Cortex of kidney (tissue), 1 donor: ENCODE measurements around the gene COG1.
"Not testable (repeated sequence)": the region's sequence is repeated elsewhere in the genome, so short reads cannot be mapped to it uniquely, and the experiment has no call there.

Experiments used
- DNase-seq: peaks from one replicate; lab custom pipeline; 2025; lab: John Stamatoyannopoulos, UW

COG1 gene, protein sequence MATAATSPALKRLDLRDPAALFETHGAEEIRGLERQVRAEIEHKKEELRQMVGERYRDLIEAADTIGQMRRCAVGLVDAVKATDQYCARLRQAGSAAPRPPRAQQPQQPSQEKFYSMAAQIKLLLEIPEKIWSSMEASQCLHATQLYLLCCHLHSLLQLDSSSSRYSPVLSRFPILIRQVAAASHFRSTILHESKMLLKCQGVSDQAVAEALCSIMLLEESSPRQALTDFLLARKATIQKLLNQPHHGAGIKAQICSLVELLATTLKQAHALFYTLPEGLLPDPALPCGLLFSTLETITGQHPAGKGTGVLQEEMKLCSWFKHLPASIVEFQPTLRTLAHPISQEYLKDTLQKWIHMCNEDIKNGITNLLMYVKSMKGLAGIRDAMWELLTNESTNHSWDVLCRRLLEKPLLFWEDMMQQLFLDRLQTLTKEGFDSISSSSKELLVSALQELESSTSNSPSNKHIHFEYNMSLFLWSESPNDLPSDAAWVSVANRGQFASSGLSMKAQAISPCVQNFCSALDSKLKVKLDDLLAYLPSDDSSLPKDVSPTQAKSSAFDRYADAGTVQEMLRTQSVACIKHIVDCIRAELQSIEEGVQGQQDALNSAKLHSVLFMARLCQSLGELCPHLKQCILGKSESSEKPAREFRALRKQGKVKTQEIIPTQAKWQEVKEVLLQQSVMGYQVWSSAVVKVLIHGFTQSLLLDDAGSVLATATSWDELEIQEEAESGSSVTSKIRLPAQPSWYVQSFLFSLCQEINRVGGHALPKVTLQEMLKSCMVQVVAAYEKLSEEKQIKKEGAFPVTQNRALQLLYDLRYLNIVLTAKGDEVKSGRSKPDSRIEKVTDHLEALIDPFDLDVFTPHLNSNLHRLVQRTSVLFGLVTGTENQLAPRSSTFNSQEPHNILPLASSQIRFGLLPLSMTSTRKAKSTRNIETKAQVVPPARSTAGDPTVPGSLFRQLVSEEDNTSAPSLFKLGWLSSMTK

DNA sequence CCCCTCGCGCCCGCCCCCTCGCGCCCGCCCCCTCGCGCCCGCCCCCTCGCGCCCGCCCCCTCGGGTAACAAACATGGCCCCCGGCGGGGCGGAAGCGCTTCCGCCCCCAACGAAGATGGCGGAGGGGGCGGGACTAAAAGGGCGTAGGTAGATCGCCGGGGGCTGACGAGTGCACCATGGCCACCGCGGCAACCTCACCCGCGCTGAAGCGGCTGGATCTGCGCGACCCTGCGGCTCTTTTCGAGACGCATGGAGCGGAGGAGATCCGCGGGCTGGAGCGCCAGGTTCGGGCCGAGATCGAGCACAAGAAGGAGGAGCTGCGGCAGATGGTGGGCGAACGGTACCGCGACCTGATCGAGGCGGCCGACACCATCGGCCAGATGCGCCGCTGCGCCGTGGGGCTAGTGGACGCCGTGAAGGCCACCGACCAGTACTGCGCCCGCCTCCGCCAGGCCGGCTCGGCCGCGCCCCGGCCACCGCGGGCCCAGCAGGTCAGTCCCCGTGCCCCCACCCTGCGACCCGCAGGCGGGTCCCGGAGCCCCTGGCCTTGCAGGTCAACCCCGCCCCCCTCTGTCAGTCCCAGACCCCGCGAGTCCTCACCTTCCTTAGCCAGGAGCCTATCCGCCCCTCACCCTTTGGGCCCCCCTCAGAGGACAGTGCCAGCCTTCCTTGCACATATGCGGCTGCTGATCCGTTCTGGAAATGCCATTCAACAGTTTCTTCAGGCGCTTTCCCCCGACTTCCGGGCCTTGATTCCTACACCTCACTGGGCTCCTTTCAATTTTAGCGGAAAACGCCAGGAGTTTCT is at the start of gene COG1:
TSS of gene COG1 (plus strand) at position 162 of the 808 bp plus-strand sequence. CDS start at position 177, 15 bp downstream.
- no peak for DNase-seq

DNA sequence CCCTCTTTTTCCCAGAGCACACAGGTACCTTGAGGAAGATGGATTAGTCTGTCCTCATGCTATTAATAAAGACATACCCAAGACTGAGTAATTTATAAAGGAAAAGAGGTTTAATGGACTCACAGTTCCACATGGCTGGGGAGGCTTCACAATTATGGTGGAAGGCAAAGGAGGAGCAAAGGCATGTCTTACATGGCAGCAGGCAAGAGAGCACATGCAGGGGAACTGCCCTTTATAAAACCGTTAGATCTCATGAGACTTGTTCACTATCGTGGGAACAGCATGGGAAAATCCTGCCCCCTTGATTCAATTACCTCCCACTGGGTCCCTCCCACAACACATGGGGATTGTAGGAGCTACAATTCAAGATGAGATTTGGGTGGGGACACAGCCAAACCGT is 48.6 kb upstream of the COG1 start:
- DNase-seq: not testable (repeated sequence)

DNA sequence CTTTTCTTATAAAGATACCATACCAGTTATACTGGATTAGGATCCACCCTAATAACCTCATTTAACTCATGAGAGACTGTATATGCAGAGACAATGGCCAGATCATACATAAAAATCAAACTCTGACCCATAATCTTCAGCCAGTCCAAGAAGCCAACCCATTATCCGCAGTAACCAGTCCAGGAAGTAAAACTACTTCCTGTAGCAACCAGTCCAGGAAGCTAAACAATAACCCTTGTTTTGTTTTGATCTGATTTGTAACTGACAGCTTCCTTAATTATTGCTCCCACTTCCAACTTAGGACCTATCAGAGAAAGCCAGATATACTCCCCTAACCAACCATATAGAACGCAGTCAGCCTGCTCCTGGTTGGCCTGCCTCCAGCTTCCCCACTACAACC is 47.2 kb upstream of the COG1 start:
- DNase-seq: no peak

DNA sequence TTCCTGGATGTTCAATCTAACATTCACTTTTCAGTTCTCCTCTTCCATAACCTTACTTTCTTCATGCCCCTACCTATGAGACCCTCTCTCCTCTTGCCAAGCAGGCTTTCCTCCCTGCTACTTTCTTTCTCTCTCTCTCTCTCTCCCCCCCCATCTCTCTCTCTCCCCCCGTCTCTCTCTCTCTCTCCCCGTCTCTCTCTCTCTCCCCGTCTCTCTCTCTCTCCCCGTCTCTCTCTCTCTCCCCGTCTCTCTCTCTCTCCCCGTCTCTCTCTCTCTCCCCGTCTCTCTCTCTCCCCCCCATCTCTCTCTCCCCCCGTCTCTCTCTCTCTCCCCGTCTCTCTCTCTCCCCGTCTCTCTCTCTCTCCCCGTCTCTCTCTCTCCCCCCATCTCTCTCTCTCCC is 45.1 kb upstream of the COG1 start:
- DNase-seq: not testable (repeated sequence)

DNA sequence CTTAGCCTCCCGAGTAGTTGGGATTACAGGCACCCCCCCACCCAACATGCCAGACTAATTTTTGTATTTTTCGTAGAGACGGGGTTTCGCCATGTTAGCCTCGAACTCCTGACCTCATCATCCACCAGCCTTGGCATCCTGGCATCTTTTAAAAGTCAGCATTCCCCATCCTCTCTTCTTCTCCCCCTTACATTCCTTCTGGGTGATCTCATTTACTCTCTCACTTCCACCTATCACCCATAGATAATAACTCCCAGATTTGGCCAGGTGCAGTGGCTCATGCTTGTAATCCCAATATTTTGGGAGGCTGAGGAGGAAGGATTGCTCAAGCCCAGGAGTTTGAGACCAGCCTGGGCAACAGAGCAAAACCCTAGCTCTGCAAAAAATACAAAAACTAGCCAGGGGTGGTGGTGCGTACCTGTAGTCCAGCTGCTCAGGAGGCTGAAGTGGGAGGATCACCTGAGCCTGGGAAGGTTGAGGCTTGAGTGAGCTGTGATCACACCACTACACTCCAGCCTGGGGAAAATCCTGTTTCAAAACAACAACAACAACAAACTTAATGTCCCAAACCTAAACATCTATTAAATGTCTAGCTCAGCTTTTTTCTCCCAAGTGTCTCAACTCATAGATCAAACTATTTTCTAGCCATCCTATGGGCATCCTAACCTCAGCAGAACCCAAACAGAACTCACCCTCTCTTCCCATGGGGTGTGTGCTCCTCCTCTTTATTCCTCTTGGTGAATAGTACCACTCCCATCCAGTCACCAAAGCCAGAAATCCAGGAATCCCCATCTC is 44.1 kb upstream of the COG1 start:
- no peak for DNase-seq

DNA sequence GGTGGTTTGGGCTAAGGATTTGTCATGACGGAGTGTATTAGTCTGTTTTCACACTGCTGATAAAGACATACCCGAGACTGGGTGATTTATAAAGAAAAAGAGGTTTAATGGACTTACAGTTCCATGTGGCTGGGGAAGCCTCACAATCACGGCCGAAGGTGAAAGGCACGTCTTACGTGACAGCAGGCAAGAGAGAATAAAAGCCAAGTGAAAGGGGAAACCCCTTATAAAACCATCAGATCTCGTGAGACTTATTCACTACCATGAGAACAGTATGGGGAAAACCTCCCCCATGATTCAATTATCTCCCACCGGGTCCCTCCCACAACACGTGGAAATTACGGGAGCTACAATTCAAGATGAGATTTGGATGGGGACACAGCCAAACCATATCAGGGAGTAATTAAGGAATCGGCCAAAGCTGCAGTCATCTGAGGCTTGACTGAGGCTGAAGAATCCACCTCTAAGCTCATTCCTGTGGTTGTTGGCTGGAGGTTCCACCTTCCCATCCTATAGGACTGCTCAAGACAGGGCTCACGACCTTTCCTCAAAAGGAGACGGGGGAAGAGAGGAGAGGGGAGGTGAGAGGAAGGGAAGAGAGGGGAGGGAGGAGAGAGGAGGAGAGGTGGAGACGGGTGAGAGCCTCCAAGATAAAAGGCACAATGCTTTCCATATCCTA is 42.1 kb upstream of the COG1 start:
- not testable (repeated sequence) for DNase-seq

DNA sequence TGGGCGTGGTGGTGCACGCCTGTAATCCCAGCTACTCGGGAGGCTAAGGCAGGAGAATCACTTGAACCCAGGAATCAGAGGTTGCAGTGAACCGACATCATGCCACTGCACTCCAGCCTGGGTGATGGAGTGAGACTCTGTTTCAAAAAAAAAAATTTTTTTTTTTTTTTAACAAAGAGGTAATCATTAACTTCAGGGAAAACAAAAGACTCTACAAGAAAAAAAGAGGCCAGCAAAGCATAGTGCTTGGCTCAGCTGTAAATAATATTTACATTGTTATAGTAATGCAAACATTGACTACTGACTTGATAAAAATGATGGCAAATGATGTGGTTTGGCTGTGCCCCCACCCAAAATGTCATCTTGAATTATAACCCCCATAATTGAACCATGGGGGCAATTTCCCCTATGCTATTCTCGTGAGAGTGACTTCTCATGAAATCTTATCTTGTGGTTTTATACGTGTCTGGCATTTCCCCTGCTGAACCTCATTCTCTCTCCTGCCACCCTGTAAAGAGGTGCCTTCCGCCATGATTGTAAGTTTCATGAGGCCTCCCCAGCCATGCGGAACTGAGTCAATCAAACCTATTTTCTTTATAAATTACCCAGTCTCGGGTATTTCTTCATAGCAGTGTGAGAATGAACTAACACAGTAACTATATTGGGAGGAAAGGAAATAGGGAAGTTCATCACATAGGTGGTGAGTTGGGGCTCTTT is 40.8 kb upstream of the COG1 start:
- DNase-seq: no peak

DNA sequence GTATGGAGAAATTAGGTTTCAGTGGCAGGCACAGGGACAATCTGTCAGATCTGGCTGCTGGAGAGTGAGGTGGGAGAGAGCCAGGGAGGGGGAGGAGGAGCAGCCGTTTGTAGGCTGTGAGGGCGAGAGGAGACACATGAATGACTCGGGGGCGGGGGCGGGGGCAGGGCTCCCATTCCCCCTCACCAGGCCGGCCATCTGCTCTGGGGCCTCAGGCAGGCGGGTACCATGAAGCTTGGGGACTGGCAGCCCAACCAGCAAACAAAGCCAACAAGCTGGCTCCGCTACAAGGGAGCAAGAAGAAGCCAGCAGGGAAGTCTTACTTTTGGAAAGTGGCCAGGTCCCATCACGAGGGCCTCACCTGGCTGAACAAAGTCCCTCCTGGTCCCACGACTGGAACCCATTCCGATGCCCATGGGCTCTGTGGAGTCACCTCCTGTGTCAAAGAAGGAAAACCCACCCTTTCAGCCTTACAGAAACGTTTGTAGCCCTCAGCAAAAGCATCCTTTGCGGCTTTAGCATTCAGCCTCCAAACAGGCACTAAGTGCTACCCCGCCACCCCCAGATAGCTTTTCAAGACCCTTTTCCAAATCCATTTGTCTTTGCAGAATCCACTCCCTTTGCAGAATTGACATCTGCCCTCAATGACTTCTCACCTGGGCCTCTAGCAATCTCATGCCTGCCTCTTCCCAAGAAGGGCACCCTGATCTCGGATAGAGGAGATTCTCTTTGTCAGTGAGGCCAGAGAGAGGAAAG is 37.3 kb upstream of the COG1 start:
- DNase-seq: no peak

DNA sequence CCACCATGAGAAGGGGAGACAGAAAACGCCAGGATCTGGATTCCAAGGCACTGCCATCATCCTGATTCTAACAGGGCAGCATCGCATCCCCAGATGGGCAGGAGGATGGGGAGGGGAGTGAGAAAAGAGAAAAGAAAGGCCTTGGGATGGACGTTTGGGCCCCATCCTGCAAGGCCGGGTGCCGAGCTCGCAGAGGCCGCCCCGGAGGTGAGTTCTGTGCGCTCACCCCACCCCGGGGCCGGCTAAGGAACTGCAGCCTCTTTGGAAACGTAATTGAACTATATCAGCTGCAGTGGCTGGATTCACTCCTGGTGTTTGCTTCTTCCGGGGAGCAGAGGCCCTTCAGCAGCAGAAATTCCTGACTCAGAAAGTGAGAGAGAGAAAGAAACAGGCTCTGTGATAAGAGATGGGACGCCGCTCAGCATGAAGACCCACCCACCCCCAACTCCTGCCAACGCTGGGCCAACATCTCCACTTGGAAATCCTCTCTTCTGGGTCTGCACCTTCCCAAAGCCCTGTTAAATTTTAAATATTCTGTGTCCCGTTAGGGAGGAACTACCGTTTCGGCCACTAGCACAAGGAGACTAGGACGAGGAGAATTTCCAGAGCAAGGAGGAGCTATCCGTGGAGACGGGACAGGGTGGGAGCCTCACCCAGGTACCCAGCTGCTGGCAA is 36.6 kb upstream of the COG1 start:
- DNase-seq: no peak

DNA sequence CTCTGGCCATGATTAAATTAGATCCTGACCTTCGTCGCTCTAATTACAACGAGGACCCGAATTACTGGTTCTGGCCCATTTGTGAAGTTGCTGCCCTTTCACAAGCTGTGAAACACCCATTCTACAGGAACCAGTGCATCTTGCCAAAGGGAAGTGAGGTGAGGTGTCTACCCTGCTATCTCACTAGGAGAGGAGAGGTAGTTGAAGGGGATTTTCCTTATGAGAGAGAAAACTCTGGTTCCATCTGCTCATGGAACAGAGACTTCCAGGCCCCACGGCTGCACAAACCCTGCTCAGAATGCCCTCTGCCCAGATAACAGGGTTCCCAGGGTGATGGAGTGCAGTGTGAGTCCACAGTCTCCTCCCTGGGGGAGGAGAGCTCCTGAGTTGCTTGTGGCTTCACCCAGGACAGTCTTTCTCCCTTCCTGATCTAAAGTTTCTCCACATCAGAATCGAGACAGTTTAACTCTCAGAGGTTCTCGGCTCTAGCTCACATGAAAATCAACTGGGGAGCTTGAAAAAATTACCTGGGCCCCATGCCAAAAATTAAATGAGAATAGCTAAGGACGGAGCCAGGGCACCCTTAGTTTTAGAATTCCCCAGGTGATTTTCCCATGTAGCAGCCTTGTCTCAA is 35.9 kb upstream of the COG1 start:
- DNase-seq: no peak

DNA sequence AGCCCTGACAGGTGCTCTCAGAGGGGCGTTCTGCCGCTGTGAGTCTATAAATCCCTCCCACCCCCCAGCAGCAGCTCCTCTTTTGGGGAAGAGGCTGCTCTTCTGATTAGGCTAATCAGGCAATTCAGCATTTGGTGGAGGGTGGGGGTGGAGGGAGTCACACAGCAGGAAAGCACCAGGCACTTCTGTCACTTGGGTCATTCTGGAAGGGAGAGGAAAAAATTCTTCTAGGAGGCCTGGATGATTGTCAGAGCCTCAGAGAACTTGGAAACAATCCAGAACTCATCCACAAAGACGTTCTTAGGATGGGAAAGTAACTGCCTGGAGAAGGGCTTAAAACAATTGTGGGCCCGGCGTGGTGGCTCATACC is 35.3 kb upstream of the COG1 start:
- DNase-seq: no peak

DNA sequence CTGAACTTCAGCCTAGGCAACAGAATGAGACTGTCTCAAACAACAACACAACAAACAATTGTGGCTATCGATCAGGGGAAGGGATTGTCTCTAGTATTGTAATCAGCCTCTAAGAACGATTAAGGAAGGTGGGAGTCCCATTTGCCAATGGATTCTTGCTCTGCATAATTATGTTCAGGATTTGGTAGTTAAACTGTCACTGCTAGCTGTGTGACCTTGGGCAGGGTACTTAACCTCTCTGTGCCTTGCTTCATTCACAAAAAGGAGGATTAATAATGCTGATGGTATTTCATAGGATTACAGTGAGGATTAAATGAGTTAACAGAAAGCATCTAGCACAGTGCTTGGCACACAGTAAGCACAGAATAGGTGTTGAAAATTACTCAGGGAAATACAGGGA is 34.7 kb upstream of the COG1 start:
- DNase-seq: no peak

DNA sequence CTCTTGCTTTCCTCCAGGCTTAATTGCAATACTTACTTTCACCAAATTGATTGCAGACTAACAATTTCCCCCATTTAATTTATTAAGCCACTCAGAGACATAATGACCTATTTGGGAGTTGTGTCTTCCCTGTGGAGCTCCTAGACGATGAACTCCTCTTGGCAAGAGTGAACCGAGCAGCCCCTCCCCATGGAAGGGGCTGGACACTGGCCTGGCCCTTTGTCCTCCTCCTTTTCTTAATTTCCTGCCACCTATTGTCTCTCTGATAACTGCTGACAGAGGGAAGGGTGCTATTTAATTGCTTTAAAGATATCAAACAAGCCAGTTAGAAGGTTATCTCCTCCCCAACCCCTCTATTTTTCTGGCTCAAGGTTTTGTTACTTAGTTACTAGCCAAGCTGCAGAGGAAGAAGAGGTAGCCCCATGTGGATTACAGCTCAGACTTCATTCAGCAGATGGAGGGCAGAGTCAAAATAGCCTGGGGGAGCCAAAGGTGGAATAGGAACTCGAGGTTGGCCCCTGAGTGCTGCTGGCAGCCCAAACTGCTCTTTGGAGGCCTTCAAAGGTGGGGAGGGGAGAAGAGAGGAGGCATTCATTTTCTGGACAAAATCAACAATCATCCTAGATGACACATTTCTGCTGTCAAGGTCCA is 31.8 kb upstream of the COG1 start:
- DNase-seq: no peak

DNA sequence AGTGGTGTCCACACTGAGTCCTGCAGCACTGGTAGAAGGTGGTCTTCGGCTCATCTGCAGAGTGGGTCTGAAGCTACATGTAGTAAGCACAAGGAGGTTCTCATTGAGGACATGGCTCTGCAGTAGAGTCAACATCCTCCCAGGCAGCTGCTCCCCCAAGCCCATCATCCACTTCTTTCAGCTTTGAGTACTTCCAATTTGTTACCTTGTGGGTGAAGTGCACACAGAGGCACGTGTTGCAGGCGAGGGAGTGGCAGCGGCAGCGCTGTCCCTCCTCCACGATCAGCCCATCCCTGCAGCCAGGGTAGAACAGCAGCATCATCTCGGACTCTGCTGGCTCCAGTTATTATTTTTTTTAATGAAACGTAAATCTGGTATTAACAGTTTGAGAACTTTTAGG is 29.8 kb upstream of the COG1 start:
- DNase-seq: no peak

DNA sequence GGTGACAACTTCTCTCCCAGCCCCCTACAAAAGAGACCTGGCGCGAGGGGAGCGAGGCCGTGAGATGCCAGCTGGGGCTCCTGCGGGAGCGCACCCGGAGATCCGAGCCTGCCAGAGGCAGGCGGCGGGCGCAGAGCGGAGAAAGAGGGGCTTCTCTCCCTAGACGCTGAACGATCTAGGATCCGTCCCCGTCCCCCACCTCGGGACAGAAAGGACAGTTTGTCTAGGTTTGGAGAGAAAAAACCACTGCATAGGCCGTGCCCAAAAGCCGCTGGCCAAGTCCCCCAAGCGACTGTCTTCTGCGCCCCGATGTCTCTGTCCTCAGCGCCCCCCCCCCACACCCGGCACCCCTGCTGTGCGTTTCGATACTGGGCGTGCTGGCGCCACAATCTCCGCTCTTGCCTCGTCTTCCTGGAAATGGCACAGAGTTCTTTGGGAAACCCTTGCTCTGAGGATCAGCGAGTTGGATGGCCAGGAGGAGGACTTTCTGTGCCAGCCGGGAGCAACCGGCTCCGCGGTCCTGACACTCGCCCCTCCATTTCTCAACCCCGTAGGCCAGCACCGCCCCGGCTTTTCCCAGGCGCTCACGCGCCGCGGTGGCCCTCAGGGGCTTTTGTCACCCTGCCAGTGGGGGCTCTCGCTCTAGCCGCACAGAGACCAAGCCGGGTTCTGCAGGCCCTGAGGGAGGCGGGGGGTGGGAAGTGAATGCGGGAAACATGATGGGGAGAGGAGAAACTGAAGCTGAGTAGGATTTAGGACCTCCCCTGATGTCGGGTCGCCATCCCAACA is 27.0 kb upstream of the COG1 start:
- DNase-seq: no peak

DNA sequence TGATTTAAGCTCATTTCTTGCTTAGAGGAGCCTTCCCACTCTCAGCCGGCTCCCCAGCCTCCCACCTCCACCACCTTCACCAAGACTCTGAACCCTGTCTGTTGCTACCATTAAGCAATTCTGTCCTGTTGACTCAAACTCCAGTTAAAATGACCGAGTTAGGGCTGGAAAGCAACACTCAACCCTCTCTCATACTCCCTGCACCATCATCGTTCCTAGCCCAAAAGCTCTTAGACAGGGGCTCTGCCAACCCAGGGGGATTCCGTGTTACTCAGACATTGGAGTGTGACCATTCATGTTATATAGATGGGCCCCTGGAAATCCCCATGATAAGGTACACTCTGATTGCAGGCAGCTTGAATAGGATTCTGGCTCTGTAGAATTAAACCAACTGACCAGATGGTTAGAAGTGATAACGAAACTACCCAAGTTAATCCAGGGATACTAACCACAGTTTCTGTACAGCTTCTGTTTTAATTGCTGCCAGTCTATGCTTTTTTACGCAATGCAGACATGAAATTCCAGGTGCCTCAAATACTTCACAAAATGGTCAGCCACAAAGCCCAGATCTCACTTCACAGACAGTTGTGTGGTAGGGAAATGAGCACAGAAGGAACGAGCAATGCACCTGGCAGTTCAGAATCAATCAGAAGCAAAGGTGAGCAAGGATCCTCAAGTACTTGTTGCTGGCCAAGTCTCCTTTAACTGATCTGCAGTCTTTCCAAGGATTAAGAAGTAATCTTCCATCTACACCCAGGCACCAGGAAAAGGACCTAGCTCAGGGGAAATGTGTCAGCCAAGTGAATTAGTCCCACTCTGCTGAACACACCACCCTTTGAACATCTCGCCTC is 25.9 kb upstream of the COG1 start:
- DNase-seq: no peak
